CD4-positive, alpha-beta memory T cell (primary cell): ENCODE results near the gene FKBP10. TPM values are rescaled to one million over a fixed set of nuclear protein-coding genes. Genes with fewer than 3 reads are reported as not detected.
"Not testable (repeated sequence)": the region's sequence is repeated elsewhere in the genome, so short reads cannot be mapped to it uniquely, and the experiment has no call there.

ENCODE experiments used
- CTCF ChIA-PET: fragments of 350-600 bp; sonication (Branson Sonifier 250); formaldehyde crosslinking; loops from one replicate; lab custom pipeline; 2021; ENCODE audit warnings: inconsistent platforms; ENCODE audit not compliant: partially characterized antibody; lab: Charles Lee
- POLR2A ChIA-PET: fragments of 350-600 bp; sonication (Branson Sonifier 250); formaldehyde crosslinking; loops from one replicate; lab custom pipeline; 2021; ENCODE audit not compliant: partially characterized antibody; lab: Charles Lee
- DNase-seq, 5 donors: peaks; one replicate each; pipeline versions ENCODE4 v3.0.0 to v3.0.0-alpha.2; 2020 to 2022; ENCODE audit warnings: mixed read lengths in 1 of 5
- H3K27ac ChIP-seq: one replicate; pipeline ENCODE4 v1.7.0; 2013; ENCODE audit warnings: low read depth, low read length
- H3K27me3 ChIP-seq: 2 replicates; pipeline ENCODE4 v1.7.0; 2013; ENCODE audit warnings: mild to moderate bottlenecking, low read length, moderate library complexity; ENCODE audit not compliant: insufficient read depth
- H3K36me3 ChIP-seq: 2 replicates; pipeline ENCODE4 v1.7.0; 2013; ENCODE audit warnings: mild to moderate bottlenecking, low read length, moderate library complexity; ENCODE audit not compliant: insufficient read depth
- H3K4me1 ChIP-seq: 2 replicates; pipeline ENCODE4 v1.7.0; 2013; ENCODE audit warnings: mild to moderate bottlenecking, low read length, moderate library complexity; ENCODE audit not compliant: insufficient read depth
- H3K4me3 ChIP-seq, 2 donors: one replicate each; pipeline ENCODE4 v1.7.0; 2013; ENCODE audit warnings: low read length in 2 of 2, mild to moderate bottlenecking in 1 of 2
- H3K9me3 ChIP-seq, 2 donors: one replicate each; pipeline ENCODE4 v1.7.0; 2013; ENCODE audit warnings: low read length in 2 of 2, control low read depth in 1 of 2; ENCODE audit not compliant: control insufficient read depth in 1 of 2
- H3K27ac Mint-ChIP-seq, 7 donors: one replicate each; pipeline ENCODE4 v1.8.0; 2020 to 2021; ENCODE audit warnings: mixed read lengths in 7 of 7, mild to moderate bottlenecking in 6 of 7, inconsistent platforms in 3 of 7, moderate library complexity in 3 of 7
- H3K27me3 Mint-ChIP-seq, 2 donors: one replicate each; pipeline ENCODE4 v1.8.0; 2020 to 2021; ENCODE audit warnings: mixed read lengths in 2 of 2
- H3K36me3 Mint-ChIP-seq, 2 donors: one replicate each; pipeline ENCODE4 v1.8.0; 2020 to 2021; ENCODE audit warnings: mixed read lengths in 2 of 2, inconsistent platforms in 1 of 2, mild to moderate bottlenecking in 1 of 2
- H3K4me1 Mint-ChIP-seq, 4 donors: one replicate each; pipeline ENCODE4 v1.8.0; 2020 to 2021; ENCODE audit warnings: mixed read lengths in 4 of 4, mild to moderate bottlenecking in 1 of 4
- H3K4me3 Mint-ChIP-seq, 8 donors: one replicate each; pipeline ENCODE4 v1.8.0; 2020 to 2021; ENCODE audit warnings: mixed read lengths in 8 of 8, mild to moderate bottlenecking in 7 of 8, moderate library complexity in 6 of 8, inconsistent platforms in 3 of 8
- H3K9me3 Mint-ChIP-seq, 8 donors: one replicate each; pipeline ENCODE4 v1.8.0; 2020 to 2021; ENCODE audit warnings: mixed read lengths in 8 of 8, mild to moderate bottlenecking in 5 of 8, inconsistent platforms in 3 of 8, moderate library complexity in 1 of 8
- intact Hi-C: fragments of 100-400 bp; cut with micrococcal nuclease; formaldehyde crosslinking; loops from one replicate; pipeline ENCODE4 v1.15.1; 2023
- polyA plus RNA-seq, 2 donors: library from polyadenylated mRNA; unstranded; fragments of 300-500 nt; fragmentation: Illumina TruSeq; gene quantifications; one replicate each; pipeline ENCODE4 v1.2.3, GENCODE V29; 2021
- total RNA-seq, 2 experiments: library from RNA; stranded (reverse); gene quantifications; one replicate each; pipeline ENCODE4 v1.2.3, GENCODE V29; 2021

FKBP10 gene
- total and polyA plus RNA-seq, 4 experiments from 2014 or later, result not detected

GRCh38 chr17:41844971-41845370 is 32.2 kb downstream of the FKBP10 start:
- Histone ChIP-seq H3K36me3 (no peaks in the 10 kb centered on the region), H3K27me3 (no peaks in the 10 kb centered on the region), H3K27ac (no peak overlapping the region), H3K9me3 (no peaks in the 10 kb centered on the region), H3K4me1 (no peaks in the 10 kb centered on the region), H3K4me3 (no peak overlapping the region)
- no peaks in the 10 kb centered on the region for H3K27me3 Mint-ChIP-seq
- H3K27ac Mint-ChIP-seq, result no peak overlapping the region
- DNase-seq, result no peak
- CTCF ChIA-PET, result no interaction called here
- H3K4me3 Mint-ChIP-seq, result no peak overlapping the region
- POLR2A ChIA-PET, result no interaction called here
- no peaks in the 10 kb centered on the region for H3K9me3 Mint-ChIP-seq
- intact Hi-C loops, result no loop called here
- H3K4me1 Mint-ChIP-seq, result peaks cover 4 to 6% (median 4%) of the 10 kb centered on the region in 4 donors
- peaks cover 0 to 4% of the 10 kb centered on the region in 2 donors for H3K36me3 Mint-ChIP-seq

GRCh38 chr17:41848788-41849187 is 36.0 kb downstream of the FKBP10 start:
- CTCF ChIA-PET, result interaction anchor here (0.5 kb wide), 1 partner anchor 34 kb away, joined by 3 read pairs; no protein-coding TSS in a partner anchor
- DNase-seq, result no peak
- intact Hi-C loops, result no loop called here
- peaks cover 8% of the 10 kb centered on the region for H3K36me3 ChIP-seq
- H3K27me3 ChIP-seq, result no peaks in the 10 kb centered on the region
- H3K9me3 ChIP-seq, result no peaks in the 10 kb centered on the region
- Mint-ChIP-seq H3K9me3 (no peaks in the 10 kb centered on the region), H3K4me1 (peaks cover 11 to 28% (median 20%) of the 10 kb centered on the region in 4 donors), H3K4me3 (no peak overlapping the region), H3K27ac (no peak overlapping the region), H3K36me3 (peaks cover 6 to 25% of the 10 kb centered on the region in 2 donors), H3K27me3 (no peaks in the 10 kb centered on the region)
- no peak overlapping the region for H3K4me3 ChIP-seq
- H3K27ac ChIP-seq, result no peak overlapping the region
- POLR2A ChIA-PET, result interaction anchor here (1.4 kb wide), 1 partner anchor 161 kb away, joined by 4 read pairs; no protein-coding TSS in a partner anchor
- H3K4me1 ChIP-seq, result peaks cover 20% of the 10 kb centered on the region

GRCh38 chr17:41849251-41849990 is 36.6 kb downstream of the FKBP10 start:
- no peaks in the 10 kb centered on the region for H3K27me3 Mint-ChIP-seq
- no peak overlapping the region for H3K27ac ChIP-seq
- H3K27ac Mint-ChIP-seq, result no peak overlapping the region

GRCh38 chr17:41851382-41851781 is 38.6 kb downstream of the FKBP10 start:
- intact Hi-C loops, CTCF ChIA-PET, H3K4me3 Mint-ChIP-seq, H3K27me3 Mint-ChIP-seq, H3K4me3 ChIP-seq, H3K9me3 ChIP-seq, H3K27me3 ChIP-seq, H3K9me3 Mint-ChIP-seq, H3K27ac ChIP-seq, DNase-seq, H3K27ac Mint-ChIP-seq: not testable (repeated sequence)
- H3K36me3 ChIP-seq, result peaks cover 20% of the 10 kb centered on the region
- POLR2A ChIA-PET, result interaction anchor here (0.7 to 1.3 kb wide), 2 partner anchors 13 to 16 kb away, joined by 4 to 6 read pairs; no protein-coding TSS in a partner anchor
- H3K4me1 ChIP-seq, result peaks cover 20% of the 10 kb centered on the region
- Mint-ChIP-seq H3K4me1 (peaks cover 17 to 44% (median 27%) of the 10 kb centered on the region in 4 donors), H3K36me3 (peaks cover 16 to 39% of the 10 kb centered on the region in 2 donors)

More at GRCh38 chr17:41849251-41849990, 36.6 kb downstream of the FKBP10 start:
- Mint-ChIP-seq H3K9me3 (no peaks in the 10 kb centered on the region), H3K4me3 (peak overlapping the region in 1 of 8 donors; percentile 6), H3K36me3 (peaks cover 10 to 31% of the 10 kb centered on the region in 2 donors), H3K4me1 (peaks cover 11 to 34% (median 24%) of the 10 kb centered on the region in 4 donors)
- H3K27me3 ChIP-seq, result no peaks in the 10 kb centered on the region
- H3K4me3 ChIP-seq, result no peak overlapping the region
- POLR2A ChIA-PET, result interaction anchor here (1.4 kb wide), 1 partner anchor 161 kb away, joined by 4 read pairs; no protein-coding TSS in a partner anchor
- DNase-seq, result no peak
- H3K36me3 ChIP-seq, result peaks cover 14% of the 10 kb centered on the region
- intact Hi-C loops, result no loop called here
- CTCF ChIA-PET, result interaction anchor here (0.5 kb wide), 1 partner anchor 33 kb away, joined by 3 read pairs; no protein-coding TSS in a partner anchor
- H3K9me3 ChIP-seq, result no peaks in the 10 kb centered on the region
- peaks cover 20% of the 10 kb centered on the region for H3K4me1 ChIP-seq

GRCh38 chr17:41860254-41860931 is 47.6 kb downstream of the FKBP10 start:
- peak overlapping the region in 1 of 7 donors; percentile 24 for H3K27ac Mint-ChIP-seq
- no peaks in the 10 kb centered on the region for H3K9me3 ChIP-seq
- H3K36me3 Mint-ChIP-seq, result peaks cover 0 to 5% of the 10 kb centered on the region in 2 donors
- ChIA-PET CTCF (no interaction called here), POLR2A (interaction anchor here (0.6 kb wide), 1 partner anchor 171 kb away, joined by 3 read pairs; the partner anchor contains the start of gene EIF1)
- no peak overlapping the region for H3K4me3 ChIP-seq
- H3K27ac ChIP-seq, result no peak overlapping the region
- peak overlapping the region in 2 of 8 donors; percentile 0 to 6 for H3K4me3 Mint-ChIP-seq
- no peaks in the 10 kb centered on the region for H3K27me3 ChIP-seq
- intact Hi-C loops, result no loop called here
- no peaks in the 10 kb centered on the region for H3K27me3 Mint-ChIP-seq
- H3K4me1 Mint-ChIP-seq, result peaks cover 13 to 35% (median 20%) of the 10 kb centered on the region in 4 donors
- peaks cover 0 to 1% (median 0%) of the 10 kb centered on the region in 8 donors for H3K9me3 Mint-ChIP-seq
- peaks cover 46% of the 10 kb centered on the region for H3K4me1 ChIP-seq
- DNase-seq, result no peak
- H3K36me3 ChIP-seq, result no peaks in the 10 kb centered on the region

- Histone ChIP-seq H3K4me3 (peak overlapping the region in 1 of 2 donors; percentile 78), H3K9me3 (no peaks in the 10 kb centered on the region), H3K36me3 (peaks cover 3% of the 10 kb centered on the region), H3K27me3 (no peaks in the 10 kb centered on the region), H3K27ac (no peak overlapping the region), H3K4me1 (peaks cover 46% of the 10 kb centered on the region)
- H3K27ac Mint-ChIP-seq, result no peak overlapping the region
- peak; percentile 22 to 46 (median 43) for DNase-seq
- H3K9me3 Mint-ChIP-seq, result peaks cover 0 to 1% (median 0%) of the 10 kb centered on the region in 8 donors
- H3K4me3 Mint-ChIP-seq, result no peak overlapping the region
- H3K4me1 Mint-ChIP-seq, result peaks cover 12 to 30% (median 23%) of the 10 kb centered on the region in 4 donors
- intact Hi-C loops, result no loop called here
- ChIA-PET CTCF (interaction anchor here (0.5 to 2.5 kb wide), 2 partner anchors 11 to 52 kb away, joined by 3 to 8 read pairs; partner anchors contain the start of gene P3H4), POLR2A (interaction anchor here (2.3 to 3.3 kb wide), 4 partner anchors 27 to 154 kb away, joined by 18 to 25 read pairs (median 22); partner anchors contain the start of genes ACLY, DNAJC7, FKBP10 and KLHL10)
- H3K36me3 Mint-ChIP-seq, result peaks cover 8 to 17% of the 10 kb centered on the region in 2 donors
- H3K27me3 Mint-ChIP-seq, result no peaks in the 10 kb centered on the region
Measured at GRCh38 chr17:41863074-41863848, 50.5 kb downstream of the FKBP10 start.
